Neural progenitor cell (in vitro differentiated cells): ENCODE results near the gene GLIPR1. TPM values are rescaled to one million over a fixed set of nuclear protein-coding genes. Genes with fewer than 3 reads are reported as not detected.

ENCODE experiments used
- DNase-seq: peaks from one replicate; pipeline ENCODE4 v3.0.0-alpha.2; 2016; ENCODE audit warnings: low spot score
- H2AFZ ChIP-seq: fragments of 200-600 bp; sonication (generic); replicated peaks from 2 replicates; pipeline ENCODE4 v1.6.1; 2016; ENCODE audit warnings: antibody characterized with exemption
- H3F3A ChIP-seq: fragments of 200-600 bp; sonication (generic); 2 replicates; pipeline ENCODE4 v1.6.1; 2016; ENCODE audit warnings: antibody characterized with exemption, low read depth
- H3K27ac ChIP-seq: fragments of 200-600 bp; sonication (generic); 2 replicates; pipeline ENCODE4 v1.5.1; 2016; ENCODE audit warnings: mild to moderate bottlenecking
- H3K27me3 ChIP-seq: fragments of 200-600 bp; sonication (generic); 2 replicates; pipeline ENCODE4 v1.6.1; 2016; ENCODE audit warnings: mild to moderate bottlenecking, moderate library complexity
- H3K36me3 ChIP-seq: fragments of 200-600 bp; sonication (generic); 2 replicates; pipeline ENCODE4 v1.5.1; 2016
- H3K4me1 ChIP-seq: fragments of 200-600 bp; sonication (generic); 2 replicates; pipeline ENCODE4 v1.6.1; 2016; ENCODE audit warnings: mixed run types
- H3K4me2 ChIP-seq: fragments of 200-600 bp; sonication (generic); 2 replicates; pipeline ENCODE4 v1.6.1; 2016
- H3K4me3 ChIP-seq: fragments of 200-600 bp; sonication (generic); 2 replicates; pipeline ENCODE4 v1.5.1; 2016
- H3K79me2 ChIP-seq: fragments of 200-600 bp; sonication (generic); 2 replicates; pipeline ENCODE4 v1.6.1; 2016; ENCODE audit warnings: low read depth
- H3K9ac ChIP-seq: fragments of 200-600 bp; sonication (generic); 2 replicates; pipeline ENCODE4 v1.6.1; 2016
- H3K9me3 ChIP-seq: fragments of 200-600 bp; sonication (generic); 2 replicates; pipeline ENCODE4 v1.5.1; 2016; ENCODE audit warnings: low read depth
- H4K20me1 ChIP-seq: fragments of 200-600 bp; sonication (generic); 2 replicates; pipeline ENCODE4 v1.6.1; 2016; ENCODE audit warnings: low read depth
- H3K27ac Mint-ChIP-seq: 3 replicates; pipeline ENCODE4 v1.8.0; 2021; ENCODE audit warnings: mixed read lengths
- H3K27me3 Mint-ChIP-seq: 2 replicates; pipeline ENCODE4 v1.8.0; 2022; ENCODE audit warnings: low read depth, mild to moderate bottlenecking, inconsistent platforms, moderate library complexity, mixed read lengths; ENCODE audit not compliant: insufficient read depth
- H3K36me3 Mint-ChIP-seq: 3 replicates; pipeline ENCODE4 v1.8.0; 2021; ENCODE audit warnings: mixed read lengths
- H3K4me1 Mint-ChIP-seq: 3 replicates; pipeline ENCODE4 v1.8.0; 2021; ENCODE audit warnings: mixed read lengths
- H3K4me3 Mint-ChIP-seq: 3 replicates; pipeline ENCODE4 v1.8.0; 2021; ENCODE audit warnings: mild to moderate bottlenecking, moderate library complexity, mixed read lengths
- H3K9me3 Mint-ChIP-seq: 3 replicates; pipeline ENCODE4 v1.8.0; 2020; ENCODE audit warnings: mixed read lengths
- CTCF ChIP-seq: fragments of 200-600 bp; sonication (generic); IDR thresholded peaks from 2 replicates; pipeline ENCODE4 v1.5.1; 2017; ENCODE audit warnings: antibody characterized with exemption, mild to moderate bottlenecking
- EZH2 ChIP-seq: fragments of 200-600 bp; sonication (generic); IDR thresholded peaks from 2 replicates; pipeline ENCODE4 v1.6.1; 2017; ENCODE audit warnings: antibody characterized with exemption, mild to moderate bottlenecking, moderate library complexity
- EZH2phosphoT487 ChIP-seq: fragments of 200-600 bp; sonication (generic); IDR thresholded peaks from 2 replicates; pipeline ENCODE4 v1.6.1; 2017; ENCODE audit warnings: antibody characterized with exemption
- total RNA-seq: library from RNA; depleted of rRNA; stranded (reverse); fragments of >200 nt; gene quantifications from 2 replicates; pipeline ENCODE4 v1.2.3, GENCODE V29; 2015; ENCODE audit warnings: low replicate concordance

Gene GLIPR1
- total RNA-seq, 1 donor from 2014 or later = 0.04 TPM

GRCh38 chr12:75528692-75529091, 48.1 kb downstream of the GLIPR1 start:
- H3F3A ChIP-seq = no peaks in the 10 kb centered on the region
- no peak overlapping the region for H3K4me2 ChIP-seq
- no peaks in the 10 kb centered on the region for H3K27me3 ChIP-seq
- no peak overlapping the region for H2AFZ ChIP-seq
- no peak overlapping the region for H3K9ac ChIP-seq
- H3K4me1 ChIP-seq = no peaks in the 10 kb centered on the region
- H3K9me3 ChIP-seq = no peaks in the 10 kb centered on the region
- H3K9me3 Mint-ChIP-seq = no peaks in the 10 kb centered on the region
- no peaks in the 10 kb centered on the region for H3K27me3 Mint-ChIP-seq
- peaks cover 6% of the 10 kb centered on the region for H3K4me1 Mint-ChIP-seq
- no peaks in the 10 kb centered on the region for H3K36me3 Mint-ChIP-seq
- H3K79me2 ChIP-seq = no peaks in the 10 kb centered on the region
- H3K4me3 Mint-ChIP-seq = no peak overlapping the region
- no peak for DNase-seq
- TF ChIP-seq EZH2 = no peak
- no peak overlapping the region for H3K27ac Mint-ChIP-seq
- no peaks in the 10 kb centered on the region for H3K36me3 ChIP-seq
- H4K20me1 ChIP-seq = no peaks in the 10 kb centered on the region
- no peak overlapping the region for H3K27ac ChIP-seq
- H3K4me3 ChIP-seq = no peak overlapping the region

- TF ChIP-seq CTCF = no peak
- TF ChIP-seq EZH2 = no peak
- no peak for TF ChIP-seq EZH2phosphoT487
- Mint-ChIP-seq H3K4me3 (no peak overlapping the region), H3K4me1 (peaks cover 6% of the 10 kb centered on the region)
Observed at GRCh38 chr12:75529316-75529715, 48.8 kb downstream of the GLIPR1 start.

GRCh38 chr12:75529826-75530225, 49.3 kb downstream of the GLIPR1 start:
- no peak overlapping the region for H3K27ac Mint-ChIP-seq
- Histone ChIP-seq H3K27ac (no peak overlapping the region), H3K9me3 (no peaks in the 10 kb centered on the region), H3K36me3 (no peaks in the 10 kb centered on the region), H3K9ac (no peak overlapping the region), H4K20me1 (no peaks in the 10 kb centered on the region), H3K4me3 (no peak overlapping the region), H3F3A (no peaks in the 10 kb centered on the region), H3K4me1 (no peaks in the 10 kb centered on the region), H3K4me2 (no peak overlapping the region), H3K79me2 (no peaks in the 10 kb centered on the region), H3K27me3 (no peaks in the 10 kb centered on the region), H2AFZ (no peak overlapping the region)
- no peak for DNase-seq
- TF ChIP-seq CTCF = no peak
- TF ChIP-seq EZH2phosphoT487 = no peak
- no peak for TF ChIP-seq EZH2
- no peaks in the 10 kb centered on the region for H3K36me3 Mint-ChIP-seq
- H3K27me3 Mint-ChIP-seq = no peaks in the 10 kb centered on the region
- H3K9me3 Mint-ChIP-seq = no peaks in the 10 kb centered on the region
- H3K4me1 Mint-ChIP-seq = peaks cover 6% of the 10 kb centered on the region
- no peak overlapping the region for H3K4me3 Mint-ChIP-seq

More at GRCh38 chr12:75529316-75529715, 48.8 kb downstream of the GLIPR1 start:
- no peaks in the 10 kb centered on the region for H3K9me3 Mint-ChIP-seq
- H3K9me3 ChIP-seq = no peaks in the 10 kb centered on the region
- no peaks in the 10 kb centered on the region for H3K27me3 ChIP-seq
- H3F3A ChIP-seq = no peaks in the 10 kb centered on the region
- no peak overlapping the region for H3K9ac ChIP-seq
- no peak overlapping the region for H3K27ac Mint-ChIP-seq
- no peak overlapping the region for H3K27ac ChIP-seq
- H3K4me1 ChIP-seq = no peaks in the 10 kb centered on the region
- no peak overlapping the region for H3K4me3 ChIP-seq
- H3K4me2 ChIP-seq = no peak overlapping the region
- H3K79me2 ChIP-seq = no peaks in the 10 kb centered on the region
- H3K36me3 ChIP-seq = no peaks in the 10 kb centered on the region
- H2AFZ ChIP-seq = no peak overlapping the region
- H3K27me3 Mint-ChIP-seq = no peaks in the 10 kb centered on the region
- DNase-seq = no peak
- H3K36me3 Mint-ChIP-seq = no peaks in the 10 kb centered on the region
- H4K20me1 ChIP-seq = no peaks in the 10 kb centered on the region

GRCh38 chr12:75533239-75533638, 52.7 kb downstream of the GLIPR1 start:
- Histone ChIP-seq H3F3A (no peaks in the 10 kb centered on the region), H3K27me3 (no peaks in the 10 kb centered on the region), H3K4me2 (no peak overlapping the region), H3K27ac (no peak overlapping the region), H3K9ac (no peak overlapping the region), H2AFZ (no peak overlapping the region), H3K4me1 (no peaks in the 10 kb centered on the region), H3K9me3 (no peaks in the 10 kb centered on the region), H3K36me3 (no peaks in the 10 kb centered on the region), H3K4me3 (no peak overlapping the region), H3K79me2 (no peaks in the 10 kb centered on the region), H4K20me1 (no peaks in the 10 kb centered on the region)
- H3K27ac Mint-ChIP-seq = no peak overlapping the region
- H3K36me3 Mint-ChIP-seq = no peaks in the 10 kb centered on the region
- H3K4me1 Mint-ChIP-seq = no peaks in the 10 kb centered on the region
- no peak overlapping the region for H3K4me3 Mint-ChIP-seq
- TF ChIP-seq CTCF (no peak), EZH2 (no peak), EZH2phosphoT487 (no peak)
- no peak for DNase-seq
- no peaks in the 10 kb centered on the region for H3K9me3 Mint-ChIP-seq
- no peaks in the 10 kb centered on the region for H3K27me3 Mint-ChIP-seq
